Stimulated activated effector memory CD8-positive, alpha-beta T cell treated with anti-CD3 and anti-CD28 coated beads, Interleukin-12 subunit alpha, Interleukin-12 subunit beta, amount 100 ng/mL, for 72 hours (primary cell): ENCODE data around the gene ASTN2.

Source experiments
- ATAC-seq: fragments of 150-1000 bp; cut with Tn5 transposase; 2 replicates; pipeline ENCODE4 v1.10.0; 2021
- DNase-seq, 2 donors: peaks; one replicate each; pipeline ENCODE4 v3.0.0; 2021 to 2022; ENCODE audit warnings: low spot score in 2 of 2
- H3K27ac Mint-ChIP-seq: one replicate; pipeline ENCODE4 v1.8.0; 2022; ENCODE audit warnings: mild to moderate bottlenecking, mixed read lengths
- H3K36me3 Mint-ChIP-seq: one replicate; pipeline ENCODE4 v1.8.0; 2022; ENCODE audit warnings: mild to moderate bottlenecking, mixed read lengths
- H3K4me1 Mint-ChIP-seq: one replicate; pipeline ENCODE4 v1.8.0; 2022; ENCODE audit warnings: mixed read lengths
- H3K4me3 Mint-ChIP-seq: one replicate; pipeline ENCODE4 v1.8.0; 2022; ENCODE audit warnings: mild to moderate bottlenecking, mixed read lengths
- H3K9me3 Mint-ChIP-seq: one replicate; pipeline ENCODE4 v1.8.0; 2022; ENCODE audit warnings: mixed read lengths

The ASTN2 gene

DNA sequence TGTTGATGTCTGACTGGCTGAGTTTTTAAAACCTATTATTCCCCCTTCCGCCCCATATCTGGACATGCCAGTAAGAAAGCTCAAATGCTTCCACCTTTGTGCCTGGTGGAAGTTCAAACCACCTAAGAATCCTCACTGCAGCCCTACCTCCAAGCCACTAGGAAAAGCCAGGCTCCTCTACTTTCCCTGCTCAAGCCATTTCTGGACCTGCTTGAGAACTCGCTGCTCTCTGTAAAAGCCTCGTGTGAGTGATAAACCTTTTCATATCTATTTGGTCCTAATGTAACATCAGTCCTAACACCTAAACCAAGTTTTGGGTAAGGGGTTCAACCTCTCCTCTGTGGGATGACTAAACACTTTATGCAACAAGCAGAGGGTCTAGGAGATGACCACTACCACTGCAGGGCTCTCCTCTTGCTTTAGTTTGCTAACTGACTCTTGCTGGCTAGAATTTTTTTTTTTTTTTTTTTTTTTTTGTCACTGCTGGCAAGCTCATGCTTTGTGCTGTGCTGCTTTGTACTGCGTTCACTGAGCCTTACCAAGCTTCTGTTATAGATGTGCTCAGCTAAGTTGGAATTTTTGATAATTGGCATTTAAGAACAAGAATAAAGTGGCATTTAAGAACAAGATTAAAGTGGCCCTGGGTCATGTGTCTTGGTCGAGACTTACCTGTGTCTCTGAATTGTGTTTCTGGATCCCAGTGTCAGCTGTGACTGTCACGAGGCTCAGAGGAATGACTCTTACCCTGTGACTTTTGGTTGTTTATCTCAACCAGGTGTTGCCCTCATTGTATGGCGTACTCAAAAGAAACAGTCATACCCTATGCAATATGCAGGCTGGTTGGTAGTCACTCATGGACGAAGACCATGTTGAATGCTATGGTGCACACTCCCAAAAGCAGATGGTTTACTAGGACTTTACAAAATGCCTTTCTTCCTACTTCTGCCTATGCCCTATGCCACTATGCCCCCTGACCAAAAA is 708.3 kb downstream of the ASTN2 start:
- DNase-seq (no peak), ATAC-seq (no peak)
- no peak overlapping the region for H3K27ac Mint-ChIP-seq
- H3K4me3 Mint-ChIP-seq, result no peak overlapping the region
- H3K4me1 Mint-ChIP-seq, result peaks cover 10% of the 10 kb centered on the region
- H3K36me3 Mint-ChIP-seq, result no peaks in the 10 kb centered on the region
- H3K9me3 Mint-ChIP-seq, result peaks cover 2% of the 10 kb centered on the region

DNA sequence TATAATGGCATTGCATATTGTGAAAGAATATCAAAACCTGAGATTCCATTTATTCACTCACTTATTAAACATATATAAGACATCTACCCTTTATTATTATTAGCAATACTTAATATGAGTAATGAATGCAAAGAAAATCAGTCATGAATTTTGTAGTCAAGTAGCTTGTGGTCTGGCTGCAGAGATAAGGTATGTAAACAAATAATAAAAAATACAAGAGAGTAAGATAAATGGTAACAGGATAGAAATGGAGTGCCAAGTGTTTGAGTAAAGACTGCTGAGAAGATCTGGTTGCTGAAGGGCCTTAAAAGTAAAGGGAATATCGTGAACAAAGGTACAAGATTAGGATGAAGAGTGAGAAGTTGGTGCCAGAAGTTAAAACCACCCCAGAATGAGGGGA is 709.3 kb downstream of the ASTN2 start:
- H3K36me3 Mint-ChIP-seq, result peaks cover 8% of the 10 kb centered on the region
- peaks cover 2% of the 10 kb centered on the region for H3K9me3 Mint-ChIP-seq
- H3K4me3 Mint-ChIP-seq, result no peak overlapping the region
- peaks cover 21% of the 10 kb centered on the region for H3K4me1 Mint-ChIP-seq
- ATAC-seq (no peak), DNase-seq (no peak)
- H3K27ac Mint-ChIP-seq, result no peak overlapping the region

DNA sequence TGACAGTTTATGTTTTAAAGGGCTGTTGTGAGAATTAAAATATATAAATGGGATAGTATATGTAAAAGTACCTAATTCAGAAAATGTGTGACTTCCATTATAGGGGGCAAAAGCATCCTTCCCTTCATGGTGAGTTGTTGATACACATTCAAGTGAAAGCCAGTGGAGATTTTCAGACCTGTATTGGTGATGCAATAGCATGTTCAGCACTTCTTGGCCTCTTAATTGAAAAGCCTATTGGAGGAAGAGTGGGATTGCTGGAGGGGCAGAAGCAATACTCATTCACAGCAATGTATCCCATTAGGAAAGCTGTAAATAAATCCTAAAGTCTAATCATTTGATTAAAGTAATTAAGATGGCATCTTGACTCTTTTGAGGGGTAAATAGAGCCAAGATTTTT is 710.4 kb downstream of the ASTN2 start:
- H3K27ac Mint-ChIP-seq, result no peak overlapping the region
- H3K4me3 Mint-ChIP-seq, result no peak overlapping the region

DNA sequence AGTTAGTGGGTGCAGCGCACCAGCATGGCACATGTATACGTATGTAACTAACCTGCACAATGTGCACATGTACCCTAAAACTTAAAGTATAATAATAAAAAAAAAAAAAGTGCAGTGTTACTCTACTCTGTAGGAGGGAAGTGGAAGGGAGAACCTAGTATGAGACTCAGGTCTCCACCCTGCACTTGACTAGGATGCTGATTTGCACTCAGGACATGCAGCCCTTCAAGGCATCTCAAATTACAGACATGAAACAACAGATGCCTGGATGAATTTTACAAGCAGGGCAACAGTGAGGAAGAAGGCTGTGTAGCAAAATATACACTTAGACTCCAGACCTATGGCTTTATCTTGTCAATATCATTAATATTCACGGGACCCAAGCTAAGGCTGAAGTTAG is 711.2 kb downstream of the ASTN2 start:
- ATAC-seq, result no peak
- Mint-ChIP-seq H3K9me3 (peaks cover 2% of the 10 kb centered on the region), H3K4me1 (peaks cover 28% of the 10 kb centered on the region), H3K36me3 (peaks cover 25% of the 10 kb centered on the region), H3K4me3 (no peak overlapping the region), H3K27ac (no peak overlapping the region)
- no peak for DNase-seq

More for the DNA sequence above, 710.4 kb downstream of the ASTN2 start:
- no peak for ATAC-seq
- Mint-ChIP-seq H3K9me3 (peaks cover 2% of the 10 kb centered on the region), H3K36me3 (peaks cover 17% of the 10 kb centered on the region), H3K4me1 (peaks cover 28% of the 10 kb centered on the region)
- no peak for DNase-seq

DNA sequence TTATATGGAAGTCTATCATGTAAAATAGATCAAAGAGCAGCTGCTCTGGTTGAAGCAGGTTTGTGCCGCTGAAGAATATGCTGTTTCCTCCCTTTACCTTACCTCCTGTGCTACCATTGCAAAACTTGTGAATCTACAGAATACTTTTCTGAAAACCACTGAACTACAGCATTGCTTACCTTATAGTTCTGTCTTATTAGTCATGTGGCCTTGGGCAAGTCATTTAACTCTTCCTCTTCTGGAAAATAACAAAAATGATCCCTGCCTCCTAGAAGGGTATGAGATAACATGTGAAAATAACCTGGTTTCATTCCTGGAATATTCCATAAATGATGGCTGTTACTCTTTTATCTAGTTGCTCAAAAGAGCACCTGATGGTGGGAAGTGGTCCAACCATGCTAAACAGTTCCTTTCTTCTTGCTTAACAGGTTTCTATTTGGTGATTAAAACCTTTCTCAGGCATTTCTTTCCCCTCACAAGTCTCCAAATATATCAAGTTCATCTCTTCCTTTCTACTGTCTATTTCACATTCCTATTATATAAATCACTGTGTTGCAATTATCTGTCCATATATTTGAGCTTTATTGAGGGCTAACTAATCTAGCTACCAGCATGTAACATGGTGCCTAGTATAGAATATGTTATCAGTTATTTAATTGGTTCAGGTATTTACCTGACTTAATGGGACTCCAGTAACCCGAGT is 712.8 kb downstream of the ASTN2 start:
- Mint-ChIP-seq H3K27ac (no peak overlapping the region), H3K9me3 (peaks cover 2% of the 10 kb centered on the region), H3K36me3 (peaks cover 38% of the 10 kb centered on the region), H3K4me1 (peaks cover 28% of the 10 kb centered on the region), H3K4me3 (no peak overlapping the region)
- no peak for ATAC-seq
- no peak for DNase-seq

DNA sequence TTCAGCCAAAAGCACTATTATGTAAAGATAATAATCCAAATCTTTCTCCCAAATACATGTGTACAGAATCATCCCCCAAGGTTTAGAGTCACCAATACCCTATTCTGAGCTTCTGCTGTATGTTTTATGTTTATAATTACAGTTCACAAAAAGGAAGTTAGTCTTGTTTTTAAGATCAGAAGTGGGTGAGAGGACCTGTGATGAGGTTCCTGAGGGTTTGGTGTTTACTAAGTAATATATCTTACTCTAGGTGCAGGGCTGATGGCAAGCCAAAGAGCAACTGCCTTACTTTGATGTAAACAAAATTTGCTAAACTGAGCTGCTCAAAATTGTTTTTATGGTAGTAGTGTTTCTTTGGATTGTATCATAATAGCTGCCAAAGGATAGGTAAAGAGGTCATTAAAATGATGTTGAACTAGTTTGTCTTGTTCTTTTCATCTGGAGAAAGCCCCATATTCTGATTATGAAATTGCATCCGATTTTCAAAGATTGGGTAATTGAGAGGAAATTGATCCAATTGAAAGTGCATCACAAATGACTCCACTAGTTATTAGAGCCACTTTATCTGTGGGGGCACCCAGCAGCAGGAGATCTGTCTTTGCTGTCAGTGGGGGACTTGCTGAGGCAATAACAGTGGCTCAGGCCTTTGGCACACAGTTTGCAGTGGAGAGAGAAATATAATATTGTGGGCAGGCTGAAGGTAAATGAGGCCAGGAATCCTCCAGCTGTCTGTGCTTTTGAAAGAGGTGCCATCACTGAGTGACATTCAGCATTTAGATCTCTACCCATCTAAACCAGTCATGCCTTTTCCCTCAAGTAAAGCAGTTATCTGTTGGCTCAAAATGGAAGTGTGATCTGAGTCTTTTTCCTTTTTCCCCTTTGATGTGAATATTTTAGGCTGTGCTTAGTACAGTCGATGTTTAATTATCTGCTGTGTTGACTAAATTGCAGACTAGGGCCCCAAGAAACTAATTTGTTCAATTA is 713.7 kb downstream of the ASTN2 start:
- Mint-ChIP-seq H3K4me3 (no peak overlapping the region), H3K9me3 (peaks cover 2% of the 10 kb centered on the region), H3K36me3 (peaks cover 38% of the 10 kb centered on the region), H3K27ac (no peak overlapping the region), H3K4me1 (peaks cover 29% of the 10 kb centered on the region)
- DNase-seq (no peak), ATAC-seq (peak; percentile 68)

DNA sequence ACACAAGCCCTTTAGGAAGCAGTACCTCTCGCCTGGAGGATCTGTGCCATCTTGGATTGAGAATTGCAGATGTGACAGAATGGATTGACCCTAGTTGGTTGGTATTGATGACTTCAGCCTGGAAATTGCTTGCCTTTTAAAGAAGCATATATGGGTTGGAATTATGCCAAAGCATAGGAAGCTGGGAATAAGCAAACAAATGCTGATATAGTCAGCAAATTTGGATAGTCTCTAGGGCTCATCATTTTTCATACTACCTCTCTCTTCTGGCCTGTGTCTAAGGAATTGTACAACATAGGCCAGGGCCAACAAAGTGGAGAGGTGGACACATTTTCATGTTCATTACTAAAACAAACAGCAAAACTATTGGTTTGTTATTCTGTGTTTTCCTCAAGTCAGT is 714.6 kb downstream of the ASTN2 start:
- Mint-ChIP-seq H3K9me3 (peaks cover 2% of the 10 kb centered on the region), H3K27ac (no peak overlapping the region), H3K4me1 (peaks cover 35% of the 10 kb centered on the region), H3K36me3 (peaks cover 38% of the 10 kb centered on the region), H3K4me3 (no peak overlapping the region)
- DNase-seq (no peak), ATAC-seq (no peak)

DNA sequence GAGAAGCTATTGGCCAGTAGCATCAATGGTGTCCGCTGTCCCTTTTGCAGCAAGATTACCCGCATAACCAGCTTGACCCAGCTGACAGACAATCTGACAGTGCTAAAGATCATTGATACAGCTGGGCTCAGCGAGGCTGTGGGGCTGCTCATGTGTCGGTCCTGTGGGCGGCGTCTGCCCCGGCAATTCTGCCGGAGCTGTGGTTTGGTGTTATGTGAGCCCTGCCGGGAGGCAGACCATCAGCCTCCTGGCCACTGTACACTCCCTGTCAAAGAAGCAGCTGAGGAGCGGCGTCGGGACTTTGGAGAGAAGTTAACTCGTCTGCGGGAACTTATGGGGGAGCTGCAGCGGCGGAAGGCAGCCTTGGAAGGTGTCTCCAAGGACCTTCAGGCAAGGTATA is 717.0 kb downstream of the ASTN2 start:
- peaks cover 2% of the 10 kb centered on the region for H3K9me3 Mint-ChIP-seq
- H3K27ac Mint-ChIP-seq, result no peak overlapping the region
- DNase-seq, result no peak
- H3K4me1 Mint-ChIP-seq, result peaks cover 45% of the 10 kb centered on the region
- no peak overlapping the region for H3K4me3 Mint-ChIP-seq
- ATAC-seq, result no peak
- H3K36me3 Mint-ChIP-seq, result peaks cover 45% of the 10 kb centered on the region

DNA sequence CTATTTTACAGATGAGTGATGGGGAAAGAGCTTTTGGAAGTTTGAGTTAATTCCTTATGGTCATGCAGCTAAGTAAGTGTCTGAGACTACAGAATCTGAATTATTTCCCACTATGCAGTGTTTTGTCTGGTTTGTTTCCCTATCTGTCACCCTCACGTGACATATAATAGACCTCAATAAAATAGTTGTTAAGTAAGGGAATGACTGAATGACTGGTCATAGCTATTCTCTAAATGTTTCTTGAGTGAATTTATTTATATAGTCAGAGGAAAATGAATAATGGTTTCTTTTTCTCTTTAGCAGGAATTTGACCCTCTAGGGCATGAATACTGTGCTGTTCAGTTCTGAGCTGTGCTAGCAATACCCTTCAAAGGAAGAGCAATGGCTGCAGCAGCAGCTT is 717.5 kb downstream of the ASTN2 start:
- H3K27ac Mint-ChIP-seq, result no peak overlapping the region
- peaks cover 45% of the 10 kb centered on the region for H3K36me3 Mint-ChIP-seq
- peaks cover 47% of the 10 kb centered on the region for H3K4me1 Mint-ChIP-seq

DNA sequence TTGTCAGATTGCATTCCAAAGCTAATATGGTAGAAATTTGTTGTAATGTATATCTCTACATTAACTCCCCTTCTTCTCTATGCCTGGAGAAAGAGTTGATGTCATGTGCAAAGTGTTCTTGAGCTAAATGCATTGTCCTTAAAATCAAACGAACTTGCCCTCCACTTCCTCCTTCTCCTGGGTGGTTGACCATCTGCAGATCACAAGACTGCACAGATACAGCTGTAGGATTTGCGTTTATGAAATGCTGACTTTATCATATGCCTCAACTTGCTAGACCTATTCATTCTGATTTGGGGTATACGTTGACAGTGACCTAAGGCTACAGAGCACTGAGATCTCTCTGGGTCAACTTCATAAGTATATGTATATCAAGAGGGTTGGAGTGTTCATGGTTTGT is 719.4 kb downstream of the ASTN2 start:
- no peak overlapping the region for H3K27ac Mint-ChIP-seq
- DNase-seq (no peak), ATAC-seq (no peak)
- peaks cover 46% of the 10 kb centered on the region for H3K4me1 Mint-ChIP-seq
- peaks cover 36% of the 10 kb centered on the region for H3K36me3 Mint-ChIP-seq
- no peak overlapping the region for H3K4me3 Mint-ChIP-seq
- H3K9me3 Mint-ChIP-seq, result no peaks in the 10 kb centered on the region

More for the DNA sequence above, 717.5 kb downstream of the ASTN2 start:
- H3K9me3 Mint-ChIP-seq, result peaks cover 1% of the 10 kb centered on the region
- DNase-seq, result no peak
- no peak for ATAC-seq
- H3K4me3 Mint-ChIP-seq, result no peak overlapping the region

DNA sequence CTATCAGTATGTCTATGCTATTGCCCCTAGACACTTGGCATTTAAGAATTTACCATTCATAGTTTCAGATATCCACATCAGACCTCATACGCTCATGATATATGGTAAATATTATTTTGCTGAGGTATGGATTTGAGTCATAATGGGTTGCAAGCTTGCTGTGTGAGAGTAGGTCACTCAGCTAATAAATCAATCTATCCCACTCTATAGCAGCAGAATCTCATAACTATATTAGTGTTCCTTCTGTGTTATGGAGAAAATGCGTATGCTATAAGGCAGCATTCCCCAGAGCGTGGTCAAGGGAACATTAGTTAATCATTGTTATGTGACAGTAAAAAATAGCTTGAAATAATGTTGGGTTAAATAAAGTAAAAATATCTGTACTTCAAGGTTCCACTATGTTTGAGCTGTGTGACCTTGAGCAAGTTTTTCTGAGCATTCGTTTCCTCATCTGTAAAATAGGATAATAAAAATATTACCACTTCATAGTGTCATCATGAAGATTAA is 720.0 kb downstream of the ASTN2 start:
- no peak overlapping the region for H3K27ac Mint-ChIP-seq
- H3K9me3 Mint-ChIP-seq, result no peaks in the 10 kb centered on the region
- no peak for ATAC-seq
- peaks cover 30% of the 10 kb centered on the region for H3K36me3 Mint-ChIP-seq
- peaks cover 44% of the 10 kb centered on the region for H3K4me1 Mint-ChIP-seq
- no peak for DNase-seq
- H3K4me3 Mint-ChIP-seq, result no peak overlapping the region

DNA sequence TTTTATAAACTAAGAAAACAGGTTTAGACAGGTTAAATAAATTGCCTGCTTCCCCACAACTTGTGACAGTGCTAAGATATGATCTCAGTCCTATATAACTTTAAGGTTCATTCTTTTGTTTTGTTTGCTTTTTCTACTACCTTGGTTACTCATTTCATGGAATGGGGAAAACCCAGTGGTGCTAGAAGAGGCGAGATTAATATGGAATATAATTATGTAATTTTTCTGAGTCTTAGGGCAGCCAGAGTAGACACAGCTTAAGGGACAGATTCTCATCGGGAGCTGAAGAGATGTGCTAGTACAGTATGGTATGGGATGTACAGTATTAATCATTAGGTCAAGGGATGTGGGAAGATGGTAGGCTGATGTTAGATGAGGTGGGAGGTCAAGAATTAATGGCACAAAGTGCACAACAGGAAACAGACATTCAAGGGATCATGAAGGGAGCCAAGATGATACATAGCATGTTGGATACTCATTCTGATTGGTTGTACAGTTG is 721.6 kb downstream of the ASTN2 start:
- no peaks in the 10 kb centered on the region for H3K9me3 Mint-ChIP-seq
- H3K36me3 Mint-ChIP-seq, result peaks cover 16% of the 10 kb centered on the region
- peaks cover 57% of the 10 kb centered on the region for H3K4me1 Mint-ChIP-seq
- no peak overlapping the region for H3K4me3 Mint-ChIP-seq
- DNase-seq, result no peak
- H3K27ac Mint-ChIP-seq, result no peak overlapping the region
- ATAC-seq, result no peak

DNA sequence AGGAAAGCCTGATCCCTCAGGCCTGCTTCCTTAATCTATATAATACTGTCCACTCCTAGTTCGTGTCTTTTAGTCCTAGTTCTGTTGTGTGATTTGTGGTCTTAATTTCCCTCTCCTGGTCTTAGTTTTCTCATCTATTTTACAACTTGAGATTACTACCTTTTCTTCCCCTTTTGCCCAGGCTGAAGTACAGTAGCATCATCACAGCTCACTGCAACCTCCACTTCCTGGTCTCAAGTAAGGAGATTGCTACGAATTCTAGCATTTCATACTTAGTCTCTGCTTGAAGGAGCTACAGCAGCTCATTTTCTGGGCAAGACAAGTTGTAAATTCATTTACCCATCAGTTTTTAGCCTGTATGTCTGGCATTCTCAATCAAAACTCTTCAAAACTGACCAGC is 722.2 kb downstream of the ASTN2 start:
- Mint-ChIP-seq H3K27ac (no peak overlapping the region), H3K36me3 (peaks cover 9% of the 10 kb centered on the region), H3K9me3 (no peaks in the 10 kb centered on the region), H3K4me1 (peaks cover 63% of the 10 kb centered on the region), H3K4me3 (no peak overlapping the region)
- no peak for ATAC-seq
- DNase-seq, result no peak

DNA sequence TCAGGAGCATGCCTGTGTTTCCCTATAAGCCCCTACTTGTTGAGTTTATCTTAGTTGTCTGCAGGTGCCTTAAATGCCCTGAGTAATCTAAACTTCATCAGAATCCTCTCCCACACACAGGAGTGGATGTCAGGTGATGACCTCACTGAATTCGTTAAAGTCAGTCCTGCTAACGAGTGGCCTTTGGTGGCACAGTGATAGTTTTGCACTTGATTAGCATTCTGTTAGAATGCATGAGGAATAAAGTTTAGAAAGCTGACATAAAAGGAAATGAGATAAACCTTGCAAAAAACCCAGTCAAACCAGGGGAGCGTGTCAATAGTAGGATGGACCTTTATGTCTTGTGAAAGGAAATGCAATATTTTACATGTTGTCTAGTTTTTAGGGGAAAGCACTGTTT is 723.2 kb downstream of the ASTN2 start:
- Mint-ChIP-seq H3K4me1 (peaks cover 74% of the 10 kb centered on the region), H3K4me3 (no peak overlapping the region), H3K27ac (no peak overlapping the region)

More for the DNA sequence above, 723.2 kb downstream of the ASTN2 start:
- no peaks in the 10 kb centered on the region for H3K9me3 Mint-ChIP-seq
- peaks cover 14% of the 10 kb centered on the region for H3K36me3 Mint-ChIP-seq
- no peak for DNase-seq
- ATAC-seq, result no peak
